AG04449 (cell line): ENCODE measurements around the gene KLF4.
A peak's percentile ranks its signal among the peaks of the same experiment; 100 is the strongest.
"Not testable (repeated sequence)": the region's sequence is repeated elsewhere in the genome, so short reads cannot be mapped to it uniquely, and the experiment has no call there.

Source experiments
- CTCF ChIA-PET: fragments of 350-600 bp; formaldehyde crosslinking; extraction: SDS; loops from one replicate; lab custom pipeline; 2021; ENCODE audit warnings: antibody characterized with exemption; lab: Yijun Ruan, JAX
- POLR2A ChIA-PET: fragments of 400-600, 350-600 bp; formaldehyde crosslinking; extraction: SDS; loops from one replicate; lab custom pipeline; 2020; ENCODE audit warnings: antibody characterized with exemption, inconsistent platforms; lab: Yijun Ruan, JAX
- DNase-seq: peaks from one replicate; pipeline ENCODE4 v3.0.0-alpha.2; 2010; ENCODE audit warnings: low read depth, low spot score
- H3K4me3 ChIP-seq: 2 replicates; pipeline ENCODE4 v1.5.1; 2011; ENCODE audit warnings: low read depth, mild to moderate bottlenecking, control low read depth, low read length
- TF ChIP-seq, protein P1 (sequence below): IDR thresholded peaks from one replicate; pipeline ENCODE4 v1.5.1; 2011; ENCODE audit warnings: mild to moderate bottlenecking, moderate library complexity, low read length, control low read depth, inconsistent platforms; ENCODE audit not compliant: insufficient read depth; ENCODE audit errors: missing control alignments

The KLF4 gene

DNA sequence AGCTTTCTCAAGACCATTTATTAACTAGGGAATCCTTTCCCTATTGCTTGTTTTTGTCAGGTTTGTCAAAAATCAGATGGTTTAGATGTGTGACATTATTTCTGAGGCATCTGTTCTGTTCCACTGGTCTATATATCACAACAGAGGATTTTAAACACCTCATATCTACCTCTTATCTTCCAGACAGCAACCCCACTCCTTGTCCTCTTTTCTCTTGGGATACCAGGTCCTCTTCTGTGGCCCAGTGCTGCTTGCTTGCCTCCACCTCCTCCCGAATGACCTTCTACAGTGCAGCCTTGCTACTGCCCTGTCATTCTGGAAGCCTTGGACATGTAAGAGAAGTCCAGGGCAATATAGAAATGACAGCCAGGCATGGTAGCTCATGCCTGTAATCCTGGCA, 30.6 kb upstream of the KLF4 start:
- CTCF ChIA-PET, result no interaction called here
- DNase-seq, result no peak
- no peak overlapping the region for H3K4me3 ChIP-seq
- TF ChIP-seq, protein P1, sequence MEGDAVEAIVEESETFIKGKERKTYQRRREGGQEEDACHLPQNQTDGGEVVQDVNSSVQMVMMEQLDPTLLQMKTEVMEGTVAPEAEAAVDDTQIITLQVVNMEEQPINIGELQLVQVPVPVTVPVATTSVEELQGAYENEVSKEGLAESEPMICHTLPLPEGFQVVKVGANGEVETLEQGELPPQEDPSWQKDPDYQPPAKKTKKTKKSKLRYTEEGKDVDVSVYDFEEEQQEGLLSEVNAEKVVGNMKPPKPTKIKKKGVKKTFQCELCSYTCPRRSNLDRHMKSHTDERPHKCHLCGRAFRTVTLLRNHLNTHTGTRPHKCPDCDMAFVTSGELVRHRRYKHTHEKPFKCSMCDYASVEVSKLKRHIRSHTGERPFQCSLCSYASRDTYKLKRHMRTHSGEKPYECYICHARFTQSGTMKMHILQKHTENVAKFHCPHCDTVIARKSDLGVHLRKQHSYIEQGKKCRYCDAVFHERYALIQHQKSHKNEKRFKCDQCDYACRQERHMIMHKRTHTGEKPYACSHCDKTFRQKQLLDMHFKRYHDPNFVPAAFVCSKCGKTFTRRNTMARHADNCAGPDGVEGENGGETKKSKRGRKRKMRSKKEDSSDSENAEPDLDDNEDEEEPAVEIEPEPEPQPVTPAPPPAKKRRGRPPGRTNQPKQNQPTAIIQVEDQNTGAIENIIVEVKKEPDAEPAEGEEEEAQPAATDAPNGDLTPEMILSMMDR, result no peak
- POLR2A ChIA-PET, result no interaction called here

DNA sequence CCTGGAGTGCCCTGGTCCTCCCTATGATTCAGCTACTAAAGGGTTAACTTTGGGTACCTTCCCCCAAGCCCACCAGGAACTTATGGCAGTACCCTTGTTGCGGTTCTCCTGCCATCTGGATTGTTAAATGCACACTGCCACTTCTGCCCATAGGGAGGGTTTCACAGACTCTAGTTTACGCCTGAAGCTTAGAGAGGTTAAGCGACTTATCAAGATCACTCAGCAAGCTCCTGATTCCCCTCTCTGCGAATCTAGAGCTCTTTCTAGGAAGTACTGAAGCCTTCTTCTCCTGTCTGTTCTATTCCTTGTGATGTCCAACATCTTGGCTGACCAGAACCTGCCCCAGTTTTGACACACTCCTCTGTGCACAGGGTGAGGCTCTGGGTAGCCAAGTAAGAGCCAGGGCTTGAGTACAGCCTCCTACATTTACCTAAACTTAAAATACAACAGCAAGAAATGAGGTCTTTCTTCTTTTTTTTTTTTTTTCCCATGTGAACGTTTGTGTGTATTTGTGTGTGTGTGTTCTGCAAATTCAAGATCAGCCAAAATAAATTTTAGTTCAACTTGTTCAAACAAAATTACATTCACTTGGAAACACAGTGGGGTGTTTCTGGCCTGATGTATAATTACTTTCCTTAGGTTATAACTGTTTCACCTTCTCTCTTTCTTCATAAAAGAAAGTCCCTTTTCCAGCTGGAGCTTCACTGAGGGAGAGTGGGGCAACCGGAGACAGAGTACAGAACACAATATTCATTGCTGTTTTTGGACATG, 28.7 kb upstream of the KLF4 start:
- TF ChIP-seq, protein P1, result no peak
- H3K4me3 ChIP-seq, result no peak overlapping the region
- ChIA-PET POLR2A (interaction anchor here (0.6 kb wide), 1 partner anchor 13 kb away, joined by 4 read pairs; no protein-coding TSS in a partner anchor), CTCF (no interaction called here)
- no peak for DNase-seq

GRCh38 chr9:107513464-107514100, 24.0 kb upstream of the KLF4 start:
- ChIA-PET CTCF (interaction anchor here (0.6 kb wide), 1 partner anchor 529 kb away, joined by 3 read pairs; no protein-coding TSS in a partner anchor), POLR2A (no interaction called here)
- no peak overlapping the region for H3K4me3 ChIP-seq
- no peak for DNase-seq
- TF ChIP-seq, protein P1, result no peak

- TF ChIP-seq, protein P1, result no peak
- DNase-seq, result peak; percentile 49
- POLR2A ChIA-PET, result interaction anchor here (0.8 to 1.1 kb wide), 2 partner anchors 10 to 15 kb away, joined by 3 to 4 read pairs; partner anchors contain the start of gene KLF4
- no peak overlapping the region for H3K4me3 ChIP-seq
- CTCF ChIA-PET, result interaction anchor here (0.7 kb wide), 1 partner anchor 21 kb away, joined by 3 read pairs; no protein-coding TSS in a partner anchor
Observed at GRCh38 chr9:107504585-107505455, 15.3 kb upstream of the KLF4 start.

- H3K4me3 ChIP-seq, result no peak overlapping the region
- DNase-seq, result no peak
- TF ChIP-seq, protein P1, result no peak
- CTCF ChIA-PET, result no interaction called here
- POLR2A ChIA-PET, result no interaction called here
Observed at GRCh38 chr9:107502464-107502863, 12.9 kb upstream of the KLF4 start.

DNA sequence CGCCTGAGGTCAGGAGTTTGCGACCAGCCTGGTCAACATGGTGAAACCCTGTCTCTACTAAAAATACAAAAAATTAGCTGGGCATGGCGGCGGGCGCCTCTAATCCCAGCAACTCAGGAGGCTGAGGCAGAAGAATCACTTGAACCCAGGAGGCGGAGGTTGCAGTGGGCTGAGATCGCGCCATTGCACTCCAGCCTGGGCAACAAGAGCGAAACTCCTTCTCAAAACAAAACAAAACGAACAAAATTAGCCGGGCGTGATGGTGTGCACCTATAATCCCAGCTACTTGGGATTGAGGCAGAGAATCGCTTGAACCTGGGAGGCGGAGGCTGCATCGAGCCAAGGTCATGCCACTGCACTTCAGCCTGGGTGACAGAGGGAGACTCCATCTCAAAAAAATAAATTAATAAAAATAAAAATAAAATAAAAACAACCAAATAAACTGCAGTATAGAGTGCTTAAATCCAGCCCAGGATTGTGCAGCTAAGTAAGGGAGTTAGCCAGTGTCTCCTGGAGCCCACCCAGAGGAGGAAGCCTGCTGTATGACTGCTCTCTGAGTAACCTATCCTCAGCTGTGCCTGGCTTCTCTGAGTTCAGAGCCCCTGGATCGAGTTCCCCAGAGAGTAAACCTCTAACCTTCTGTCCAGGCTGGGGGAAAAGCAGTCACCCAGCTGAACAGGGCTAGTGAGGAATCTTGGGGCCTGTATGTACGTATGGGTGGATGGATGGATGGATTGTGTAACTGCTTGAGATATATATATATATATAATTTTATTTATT, 11.0 kb upstream of the KLF4 start:
- DNase-seq, POLR2A ChIA-PET, H3K4me3 ChIP-seq: not testable (repeated sequence)
- CTCF ChIA-PET, result interaction anchor here (1.1 to 1.7 kb wide), 2 partner anchors 15 to 35 kb away, joined by 3 read pairs; no protein-coding TSS in a partner anchor
